Hepatocyte (in vitro differentiated cells): Measurements from ENCODE around the gene HES1. TPM values are rescaled to one million over a fixed set of nuclear protein-coding genes. Genes with fewer than 3 reads are reported as not detected.

Source experiments
- DNase-seq: peaks from one replicate; pipeline ENCODE4 v3.0.0-alpha.2; 2016; ENCODE audit warnings: low spot score
- H2AFZ ChIP-seq: fragments of 200-600 bp; sonication (generic); 2 replicates; pipeline ENCODE4 v1.6.0; 2016; ENCODE audit warnings: antibody characterized with exemption, mild to moderate bottlenecking
- H3K27ac ChIP-seq: fragments of 200-600 bp; sonication (generic); 2 replicates; pipeline ENCODE4 v1.5.1; 2016; ENCODE audit warnings: mild to moderate bottlenecking
- H3K27me3 ChIP-seq: fragments of 200-600 bp; sonication (generic); 2 replicates; pipeline ENCODE4 v1.6.1; 2016
- H3K36me3 ChIP-seq: fragments of 200-600 bp; sonication (generic); replicated peaks from 2 replicates; pipeline ENCODE4 v1.5.1; 2016; ENCODE audit warnings: low read depth; ENCODE audit not compliant: insufficient read depth
- H3K4me1 ChIP-seq: fragments of 200-600 bp; sonication (generic); 2 replicates; pipeline ENCODE4 v1.5.1; 2016; ENCODE audit warnings: mild to moderate bottlenecking, moderate library complexity; ENCODE audit not compliant: insufficient read depth
- H3K4me2 ChIP-seq: fragments of 200-600 bp; sonication (generic); 2 replicates; pipeline ENCODE4 v1.6.0; 2016
- H3K4me3 ChIP-seq: fragments of 200-600 bp; sonication (generic); 2 replicates; pipeline ENCODE4 v1.5.1; 2016; ENCODE audit warnings: mild to moderate bottlenecking
- H3K79me2 ChIP-seq: fragments of 200-600 bp; sonication (generic); 2 replicates; pipeline ENCODE4 v1.6.0; 2017; ENCODE audit warnings: mild to moderate bottlenecking
- H3K9me2 ChIP-seq: fragments of 200-600 bp; sonication (generic); replicated peaks from 2 replicates; pipeline ENCODE4 v1.6.0; 2017; ENCODE audit warnings: mild to moderate bottlenecking; ENCODE audit not compliant: insufficient read depth
- H3K9me3 ChIP-seq: fragments of 200-600 bp; sonication (generic); 2 replicates; pipeline ENCODE4 v1.5.1; 2016; ENCODE audit warnings: low read depth, mild to moderate bottlenecking
- H4K20me1 ChIP-seq: fragments of 200-600 bp; sonication (generic); 2 replicates; pipeline ENCODE4 v1.6.0; 2016; ENCODE audit warnings: mild to moderate bottlenecking; ENCODE audit not compliant: insufficient read depth, poor library complexity, severe bottlenecking
- CTCF ChIP-seq: fragments of 200-600 bp; sonication (generic); IDR thresholded peaks from 2 replicates; pipeline ENCODE4 v1.5.1; 2016; ENCODE audit warnings: antibody characterized with exemption, mild to moderate bottlenecking; ENCODE audit not compliant: poor library complexity
- EZH2 ChIP-seq: fragments of 200-600 bp; sonication (generic); IDR thresholded peaks from 2 replicates; pipeline ENCODE4 v1.6.1; 2016; ENCODE audit warnings: antibody characterized with exemption, mild to moderate bottlenecking, borderline replicate concordance
- EZH2phosphoT487 ChIP-seq: fragments of 200-600 bp; sonication (generic); IDR thresholded peaks from one replicate; pipeline ENCODE4 v1.6.1; 2018; ENCODE audit warnings: antibody characterized with exemption, mild to moderate bottlenecking, low read depth, moderate library complexity; ENCODE audit not compliant: unreplicated experiment, severe bottlenecking
- WGBS: methylation state at CpG from one replicate; pipeline ENCODE4 v1.1.6; 2016; ENCODE audit warnings: low lambda C conversion rate; ENCODE audit errors: missing lambda C conversion rate; 5-methylcytosine and 5-hydroxymethylcytosine counted together
- polyA plus RNA-seq: library from polyadenylated mRNA; unstranded; fragments of >200 nt; fragmentation: Nextera tagmentation; extraction: Ambion mirVana; gene quantifications from 2 replicates; pipeline ENCODE4 v1.2.1, GENCODE V29; 2016
- small RNA-seq: library from RNA; depleted of rRNA; stranded (forward); fragments of <200 nt; gene quantifications from one replicate; pipeline ENCODE3, GENCODE V24; 2014
- total RNA-seq: library from RNA; depleted of rRNA; stranded (reverse); fragments of >200 nt; gene quantifications from 2 replicates; pipeline ENCODE4 v1.2.3, GENCODE V29; 2014

Gene HES1
- total and polyA plus RNA-seq, 2 experiments from 2014 or later: 131 to 136 TPM

- H2AFZ ChIP-seq: peak overlapping the region; percentile 23
- no peak for DNase-seq
- no peak overlapping the region for H3K4me3 ChIP-seq
- no peaks in the 10 kb centered on the region for H3K36me3 ChIP-seq
- no peaks in the 10 kb centered on the region for H3K9me3 ChIP-seq
- TF ChIP-seq EZH2 (no peak), CTCF (no peak)
- H3K79me2 ChIP-seq: no peaks in the 10 kb centered on the region
- peak overlapping the region; percentile 69 for H3K27ac ChIP-seq
- H3K27me3 ChIP-seq: no peaks in the 10 kb centered on the region
- no peaks in the 10 kb centered on the region for H4K20me1 ChIP-seq
- peaks cover 24% of the 10 kb centered on the region for H3K4me1 ChIP-seq
- no peak overlapping the region for H3K4me2 ChIP-seq
- no peaks in the 10 kb centered on the region for H3K9me2 ChIP-seq
- WGBS: 61% methylated on average over 1 of the region's 1 CpG
Observed at GRCh38 chr3:194184801-194185200, 48.9 kb downstream of the HES1 start.

- WGBS: 87% methylated on average over 9 of the region's 9 CpGs
- Histone ChIP-seq H2AFZ (no peak overlapping the region), H3K79me2 (no peaks in the 10 kb centered on the region), H3K27ac (peak overlapping the region; percentile 69), H3K36me3 (no peaks in the 10 kb centered on the region), H3K4me2 (no peak overlapping the region), H3K4me1 (peaks cover 24% of the 10 kb centered on the region), H3K9me2 (no peaks in the 10 kb centered on the region), H3K27me3 (no peaks in the 10 kb centered on the region), H3K9me3 (no peaks in the 10 kb centered on the region), H3K4me3 (no peak overlapping the region), H4K20me1 (no peaks in the 10 kb centered on the region)
- no peak for DNase-seq
- no peak for TF ChIP-seq EZH2
- TF ChIP-seq EZH2phosphoT487: no peak
- TF ChIP-seq CTCF: no peak
Observed at GRCh38 chr3:194185221-194185620, 49.3 kb downstream of the HES1 start.

- no peak overlapping the region for H3K4me2 ChIP-seq
- peaks cover 24% of the 10 kb centered on the region for H3K4me1 ChIP-seq
- no peak overlapping the region for H3K27ac ChIP-seq
- H3K79me2 ChIP-seq: no peaks in the 10 kb centered on the region
- H3K9me2 ChIP-seq: no peaks in the 10 kb centered on the region
- no peaks in the 10 kb centered on the region for H3K9me3 ChIP-seq
- no peak overlapping the region for H3K4me3 ChIP-seq
- no peaks in the 10 kb centered on the region for H4K20me1 ChIP-seq
- no peaks in the 10 kb centered on the region for H3K27me3 ChIP-seq
- no peak for TF ChIP-seq EZH2phosphoT487
- TF ChIP-seq EZH2: no peak
- no peak for TF ChIP-seq CTCF
- no peak for DNase-seq
- 78% methylated on average over 7 of the region's 7 CpGs for WGBS
- H3K36me3 ChIP-seq: no peaks in the 10 kb centered on the region
- H2AFZ ChIP-seq: no peak overlapping the region
Observed at GRCh38 chr3:194187233-194187944, 51.4 kb downstream of the HES1 start.

Small RNA genes lying within 50 kb of the gene (small RNA-seq; reads per million reads assigned to genes)
- not detected for gene RN7SL215P

Other genes starting within 250 kb of the HES1 start
- gene CPN2, start 215.2 kb downstream of the HES1 start, total RNA-seq: 3.3 and 3.5 TPM in 2 replicates
- gene CPN2, start 215.2 kb downstream of the HES1 start, polyA plus RNA-seq: 2.2 and 4.6 TPM in 2 replicates
- not detected in 2 replicates for gene LRRC15, start 233.6 kb downstream of the HES1 start, total RNA-seq
- not detected in 2 replicates for gene LRRC15, start 233.6 kb downstream of the HES1 start, polyA plus RNA-seq